NK-92 (cell line): ENCODE measurements around the gene PRRT1B.
"Not testable (repeated sequence)": the region's sequence is repeated elsewhere in the genome, so short reads cannot be mapped to it uniquely, and the experiment has no call there.

Experiments
- DNase-seq: peaks from one replicate; lab custom pipeline; 2025; ENCODE audit not compliant: unreplicated experiment; lab: John Stamatoyannopoulos, UW

The PRRT1B gene

GRCh38 chr9:131545003-131545785, at the start of gene PRRT1B:
Gene PRRT1B (plus strand): TSS chr9:131545523. CDS start chr9:131545616, 93 bp downstream.
- DNase-seq: no peak

- no peak for DNase-seq
Observed at GRCh38 chr9:131495785-131496184, 49.5 kb upstream of the PRRT1B start.

- no peak for DNase-seq
Observed at GRCh38 chr9:131496844-131497405, 48.4 kb upstream of the PRRT1B start.

GRCh38 chr9:131499254-131499767, 46.0 kb upstream of the PRRT1B start:
- DNase-seq: no peak

- DNase-seq: no peak
Observed at GRCh38 chr9:131500377-131500776, 44.9 kb upstream of the PRRT1B start.

GRCh38 chr9:131500939-131501541, 44.3 kb upstream of the PRRT1B start:
- no peak for DNase-seq

GRCh38 chr9:131502781-131503625, 42.3 kb upstream of the PRRT1B start, which contains the start of gene POMT1:
Gene POMT1 (plus strand): TSS chr9:131502918. CDS start chr9:131504219, 1,301 bp downstream.
- DNase-seq: no peak

GRCh38 chr9:131503626-131504465, 41.5 kb upstream of the PRRT1B start:
- DNase-seq: no peak

GRCh38 chr9:131505012-131505411, 40.3 kb upstream of the PRRT1B start:
- no peak for DNase-seq

- DNase-seq: no peak
Observed at GRCh38 chr9:131511416-131511815, 33.9 kb upstream of the PRRT1B start.

GRCh38 chr9:131511880-131512279, 33.4 kb upstream of the PRRT1B start:
- DNase-seq: no peak

- DNase-seq: no peak
Observed at GRCh38 chr9:131513177-131513576, 32.1 kb upstream of the PRRT1B start.

- DNase-seq: not testable (repeated sequence)
Observed at GRCh38 chr9:131515559-131516031, 29.7 kb upstream of the PRRT1B start.

- DNase-seq: no peak
Observed at GRCh38 chr9:131516100-131516499, 29.2 kb upstream of the PRRT1B start.

- DNase-seq: no peak
Observed at GRCh38 chr9:131516930-131517329, 28.4 kb upstream of the PRRT1B start.

- no peak for DNase-seq
Observed at GRCh38 chr9:131517761-131518190, 27.5 kb upstream of the PRRT1B start.

- no peak for DNase-seq
Observed at GRCh38 chr9:131518553-131518952, 26.8 kb upstream of the PRRT1B start.

- DNase-seq: no peak
Observed at GRCh38 chr9:131520503-131520902, 24.8 kb upstream of the PRRT1B start.

GRCh38 chr9:131521203-131521602, 24.1 kb upstream of the PRRT1B start:
- no peak for DNase-seq

- DNase-seq: no peak
Observed at GRCh38 chr9:131521822-131522221, 23.5 kb upstream of the PRRT1B start.
